Nephron progenitor cell (in vitro differentiated cells): ENCODE measurements around the gene FRMPD4.

Source experiments
- DNase-seq: peaks from one replicate; pipeline ENCODE4 v3.0.0; 2021
- H3K27ac Mint-ChIP-seq: 2 replicates; pipeline ENCODE4 v1.8.0; 2021; ENCODE audit warnings: mild to moderate bottlenecking, moderate library complexity, mixed read lengths
- H3K27me3 Mint-ChIP-seq: 2 replicates; pipeline ENCODE4 v1.8.0; 2021; ENCODE audit warnings: mild to moderate bottlenecking, low read depth, mixed read lengths; ENCODE audit not compliant: poor library complexity
- H3K36me3 Mint-ChIP-seq: 2 replicates; pipeline ENCODE4 v1.8.0; 2021; ENCODE audit warnings: low read depth, mixed read lengths
- H3K4me1 Mint-ChIP-seq: 2 replicates; pipeline ENCODE4 v1.8.0; 2021; ENCODE audit warnings: mixed read lengths
- H3K4me3 Mint-ChIP-seq: 2 replicates; pipeline ENCODE4 v1.8.0; 2021; ENCODE audit warnings: mild to moderate bottlenecking, moderate library complexity, mixed read lengths
- H3K9me3 Mint-ChIP-seq: 2 replicates; pipeline ENCODE4 v1.8.0; 2021; ENCODE audit warnings: mild to moderate bottlenecking, moderate library complexity, mixed read lengths
- TF ChIP-seq, protein P1 (sequence below): fragments of 200-600 bp; sonication (generic); IDR thresholded peaks from 2 replicates; pipeline ENCODE4 v1.5.0; 2021; ENCODE audit warnings: antibody characterized with exemption

The FRMPD4 gene

DNA sequence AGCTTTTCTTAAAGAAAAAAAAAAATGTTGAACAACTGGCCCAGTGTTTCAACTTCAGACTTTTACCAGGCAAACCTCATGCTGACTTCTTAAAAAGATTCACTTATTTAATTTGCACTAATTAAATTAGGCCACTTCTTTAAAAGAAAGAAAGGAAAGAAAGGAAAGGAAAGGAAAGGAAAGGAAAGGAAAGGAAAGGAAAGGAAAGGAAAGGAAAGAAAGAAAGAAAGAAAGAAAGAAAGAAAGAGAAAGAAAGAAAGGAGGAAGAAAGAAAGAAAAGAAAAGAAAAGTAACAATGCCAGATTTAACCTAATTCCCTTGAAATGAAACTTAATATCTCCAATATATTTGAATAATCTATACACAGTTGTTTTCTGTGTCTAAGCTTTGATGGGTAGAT lies 581.6 kb downstream of the FRMPD4 start:
- H3K36me3 Mint-ChIP-seq = no peaks in the 10 kb centered on the region
- peaks cover 53% of the 10 kb centered on the region for H3K9me3 Mint-ChIP-seq
- DNase-seq = no peak
- H3K27me3 Mint-ChIP-seq = peaks cover 16% of the 10 kb centered on the region
- H3K27ac Mint-ChIP-seq = no peak overlapping the region
- TF ChIP-seq, protein P1, sequence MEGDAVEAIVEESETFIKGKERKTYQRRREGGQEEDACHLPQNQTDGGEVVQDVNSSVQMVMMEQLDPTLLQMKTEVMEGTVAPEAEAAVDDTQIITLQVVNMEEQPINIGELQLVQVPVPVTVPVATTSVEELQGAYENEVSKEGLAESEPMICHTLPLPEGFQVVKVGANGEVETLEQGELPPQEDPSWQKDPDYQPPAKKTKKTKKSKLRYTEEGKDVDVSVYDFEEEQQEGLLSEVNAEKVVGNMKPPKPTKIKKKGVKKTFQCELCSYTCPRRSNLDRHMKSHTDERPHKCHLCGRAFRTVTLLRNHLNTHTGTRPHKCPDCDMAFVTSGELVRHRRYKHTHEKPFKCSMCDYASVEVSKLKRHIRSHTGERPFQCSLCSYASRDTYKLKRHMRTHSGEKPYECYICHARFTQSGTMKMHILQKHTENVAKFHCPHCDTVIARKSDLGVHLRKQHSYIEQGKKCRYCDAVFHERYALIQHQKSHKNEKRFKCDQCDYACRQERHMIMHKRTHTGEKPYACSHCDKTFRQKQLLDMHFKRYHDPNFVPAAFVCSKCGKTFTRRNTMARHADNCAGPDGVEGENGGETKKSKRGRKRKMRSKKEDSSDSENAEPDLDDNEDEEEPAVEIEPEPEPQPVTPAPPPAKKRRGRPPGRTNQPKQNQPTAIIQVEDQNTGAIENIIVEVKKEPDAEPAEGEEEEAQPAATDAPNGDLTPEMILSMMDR = no peak
- H3K4me1 Mint-ChIP-seq = no peaks in the 10 kb centered on the region
- no peak overlapping the region for H3K4me3 Mint-ChIP-seq

GRCh38 chrX:12721042-12721441 lies 582.8 kb downstream of the FRMPD4 start:
- TF ChIP-seq, protein P1 = no peak
- H3K27ac Mint-ChIP-seq = no peak overlapping the region
- H3K36me3 Mint-ChIP-seq = no peaks in the 10 kb centered on the region
- peaks cover 48% of the 10 kb centered on the region for H3K9me3 Mint-ChIP-seq
- H3K4me3 Mint-ChIP-seq = no peak overlapping the region
- peaks cover 15% of the 10 kb centered on the region for H3K27me3 Mint-ChIP-seq
- H3K4me1 Mint-ChIP-seq = no peaks in the 10 kb centered on the region
- DNase-seq = peak; percentile 56

GRCh38 chrX:12722314-12722713 lies 584.0 kb downstream of the FRMPD4 start:
- Mint-ChIP-seq H3K9me3 (peaks cover 38% of the 10 kb centered on the region), H3K4me3 (no peak overlapping the region), H3K4me1 (no peaks in the 10 kb centered on the region), H3K27me3 (peaks cover 6% of the 10 kb centered on the region), H3K36me3 (no peaks in the 10 kb centered on the region), H3K27ac (no peak overlapping the region)
- no peak for DNase-seq
- TF ChIP-seq, protein P1 = no peak

DNA sequence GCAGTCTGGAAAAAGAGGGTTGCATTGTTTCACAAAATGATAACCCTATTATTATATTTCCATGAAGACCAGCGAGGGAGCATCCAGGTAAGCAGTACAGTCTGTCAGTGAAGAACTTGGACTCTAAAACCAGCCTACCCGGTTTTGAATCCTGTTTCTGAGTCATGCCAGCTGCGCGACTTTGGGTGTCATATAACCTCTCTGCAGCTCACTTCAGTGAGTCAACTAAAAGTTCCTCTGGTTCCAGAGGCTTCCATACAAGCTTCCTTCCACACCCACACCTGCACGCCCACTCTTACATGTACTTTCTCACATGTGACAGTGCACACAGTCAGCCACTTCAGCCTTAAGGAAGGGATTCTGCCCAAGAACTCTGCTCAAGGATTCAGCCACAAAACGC lies 603.1 kb downstream of the FRMPD4 start:
- H3K4me1 Mint-ChIP-seq = no peaks in the 10 kb centered on the region
- peaks cover 22% of the 10 kb centered on the region for H3K9me3 Mint-ChIP-seq
- TF ChIP-seq, protein P1 = no peak
- no peak overlapping the region for H3K27ac Mint-ChIP-seq
- no peak overlapping the region for H3K4me3 Mint-ChIP-seq
- no peaks in the 10 kb centered on the region for H3K27me3 Mint-ChIP-seq
- DNase-seq = no peak
- no peaks in the 10 kb centered on the region for H3K36me3 Mint-ChIP-seq

DNA sequence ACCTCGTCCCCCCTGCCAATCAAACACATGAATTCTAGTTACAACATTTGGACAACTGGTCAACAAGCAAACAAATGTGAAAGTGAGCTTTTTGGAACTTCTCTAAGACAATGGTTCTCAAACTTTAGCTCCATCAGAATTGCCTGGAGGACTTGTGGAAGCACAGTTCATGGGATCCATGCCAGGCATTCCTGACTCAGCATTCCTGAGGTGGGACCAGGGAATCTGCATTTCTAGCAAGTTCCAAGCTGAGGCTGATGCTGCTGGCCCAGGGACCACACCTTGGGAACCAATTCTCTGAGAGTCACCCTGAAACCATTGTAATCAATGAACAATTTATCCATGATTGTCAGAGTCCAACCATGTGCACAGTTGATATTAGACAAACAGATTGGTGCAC lies 609.2 kb downstream of the FRMPD4 start:
- TF ChIP-seq, protein P1 = no peak
- Mint-ChIP-seq H3K9me3 (peaks cover 23% of the 10 kb centered on the region), H3K4me1 (no peaks in the 10 kb centered on the region), H3K4me3 (no peak overlapping the region), H3K27me3 (no peaks in the 10 kb centered on the region), H3K36me3 (no peaks in the 10 kb centered on the region), H3K27ac (no peak overlapping the region)
- DNase-seq = no peak

DNA sequence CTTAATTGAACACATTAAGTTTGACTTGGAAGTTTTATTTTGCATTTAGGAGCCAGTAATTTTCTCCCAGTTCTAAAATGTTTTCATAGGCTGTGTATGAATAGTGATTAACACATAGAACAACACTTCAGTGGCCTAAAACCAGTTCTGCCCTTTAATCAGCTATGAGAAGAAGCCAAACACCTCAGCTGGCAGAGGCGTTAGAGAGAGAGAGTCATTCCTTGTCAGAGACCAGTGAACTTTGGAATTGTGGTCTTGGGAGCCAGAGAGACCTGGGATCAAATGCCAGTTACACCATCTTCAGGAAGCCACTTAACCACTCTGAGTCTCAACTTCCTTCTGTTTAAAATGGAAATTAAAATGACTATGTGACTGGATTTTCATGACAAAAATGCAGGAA lies 613.6 kb downstream of the FRMPD4 start:
- Mint-ChIP-seq H3K4me1 (no peaks in the 10 kb centered on the region), H3K36me3 (no peaks in the 10 kb centered on the region), H3K27me3 (peaks cover 2% of the 10 kb centered on the region), H3K27ac (no peak overlapping the region), H3K4me3 (no peak overlapping the region), H3K9me3 (peaks cover 30% of the 10 kb centered on the region)
- TF ChIP-seq, protein P1 = no peak
- no peak for DNase-seq
